ENCODE results near the gene FREM1.

Gene FREM1

DNA sequence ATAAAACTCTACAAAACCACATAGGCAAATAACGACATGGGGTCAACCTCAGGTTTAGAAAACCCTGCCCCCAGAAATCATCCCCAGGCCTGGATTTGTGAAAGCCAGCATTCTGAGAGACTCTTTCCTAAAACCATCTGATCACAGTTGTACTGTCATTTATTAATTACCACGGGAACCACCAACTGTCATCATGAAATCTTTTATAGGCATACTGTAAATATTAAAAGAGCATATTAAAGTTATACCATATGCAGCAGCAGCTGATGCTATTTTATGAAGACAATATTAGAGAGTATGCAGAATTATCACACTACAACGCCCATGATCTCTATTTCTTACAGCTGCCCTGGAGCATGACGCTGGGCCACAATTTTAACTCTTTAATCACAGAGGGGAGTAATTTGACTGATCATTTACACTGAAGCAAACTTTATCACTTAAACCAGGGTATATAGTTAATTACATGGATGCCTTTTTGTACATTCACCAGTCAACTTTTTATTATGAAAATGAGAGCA is 208.0 kb downstream of the FREM1 start:
- DNase-seq (ENCODE audit: low read depth): no peak
- TF ChIP-seq, protein P1, sequence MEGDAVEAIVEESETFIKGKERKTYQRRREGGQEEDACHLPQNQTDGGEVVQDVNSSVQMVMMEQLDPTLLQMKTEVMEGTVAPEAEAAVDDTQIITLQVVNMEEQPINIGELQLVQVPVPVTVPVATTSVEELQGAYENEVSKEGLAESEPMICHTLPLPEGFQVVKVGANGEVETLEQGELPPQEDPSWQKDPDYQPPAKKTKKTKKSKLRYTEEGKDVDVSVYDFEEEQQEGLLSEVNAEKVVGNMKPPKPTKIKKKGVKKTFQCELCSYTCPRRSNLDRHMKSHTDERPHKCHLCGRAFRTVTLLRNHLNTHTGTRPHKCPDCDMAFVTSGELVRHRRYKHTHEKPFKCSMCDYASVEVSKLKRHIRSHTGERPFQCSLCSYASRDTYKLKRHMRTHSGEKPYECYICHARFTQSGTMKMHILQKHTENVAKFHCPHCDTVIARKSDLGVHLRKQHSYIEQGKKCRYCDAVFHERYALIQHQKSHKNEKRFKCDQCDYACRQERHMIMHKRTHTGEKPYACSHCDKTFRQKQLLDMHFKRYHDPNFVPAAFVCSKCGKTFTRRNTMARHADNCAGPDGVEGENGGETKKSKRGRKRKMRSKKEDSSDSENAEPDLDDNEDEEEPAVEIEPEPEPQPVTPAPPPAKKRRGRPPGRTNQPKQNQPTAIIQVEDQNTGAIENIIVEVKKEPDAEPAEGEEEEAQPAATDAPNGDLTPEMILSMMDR (IDR thresholded peaks at IDR 0.05; ENCODE audit: insufficient read depth, low read depth, low read length, missing control alignments): no peak
- H3K4me3 ChIP-seq (ENCODE audit: low read depth, low read length): no peak overlapping the region

DNA sequence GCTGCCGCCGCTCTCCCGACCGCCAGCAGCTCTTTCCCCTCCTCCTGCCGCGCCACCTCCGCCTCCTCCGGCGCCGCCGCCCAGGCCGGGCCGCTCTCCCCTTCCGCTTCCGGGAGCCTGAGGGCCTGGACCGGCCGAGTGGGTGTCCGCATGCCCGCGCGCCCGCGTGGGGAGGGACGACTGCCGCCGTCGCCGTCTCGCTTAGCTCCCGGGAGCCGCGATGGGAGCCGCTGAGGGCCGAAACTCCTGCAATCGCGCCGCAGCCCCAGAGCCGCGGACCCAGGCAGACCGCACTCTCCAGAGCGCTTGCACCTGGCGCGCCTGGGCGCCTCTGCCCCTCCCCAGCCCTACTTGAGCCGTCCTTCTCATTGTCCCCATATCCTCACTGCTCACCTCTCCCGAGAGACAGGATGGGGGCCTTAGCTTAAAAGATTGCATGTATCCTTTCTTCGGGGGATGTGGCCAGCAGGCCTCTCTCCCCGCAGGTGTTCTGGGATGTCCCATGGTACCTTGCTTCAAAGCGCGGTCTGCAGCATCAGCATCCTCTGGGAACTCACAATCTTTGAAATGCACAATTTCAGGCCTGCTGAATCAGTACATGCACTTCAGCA is 216.9 kb downstream of the FREM1 start, which contains the start of gene ZDHHC21:
ZDHHC21 (minus strand) TSS at position 182 of the 611 bp plus-strand sequence. CDS start 19,092 bp downstream, outside the sequence.
- DNase-seq (ENCODE audit: low read depth): peak; percentile 82

DNA sequence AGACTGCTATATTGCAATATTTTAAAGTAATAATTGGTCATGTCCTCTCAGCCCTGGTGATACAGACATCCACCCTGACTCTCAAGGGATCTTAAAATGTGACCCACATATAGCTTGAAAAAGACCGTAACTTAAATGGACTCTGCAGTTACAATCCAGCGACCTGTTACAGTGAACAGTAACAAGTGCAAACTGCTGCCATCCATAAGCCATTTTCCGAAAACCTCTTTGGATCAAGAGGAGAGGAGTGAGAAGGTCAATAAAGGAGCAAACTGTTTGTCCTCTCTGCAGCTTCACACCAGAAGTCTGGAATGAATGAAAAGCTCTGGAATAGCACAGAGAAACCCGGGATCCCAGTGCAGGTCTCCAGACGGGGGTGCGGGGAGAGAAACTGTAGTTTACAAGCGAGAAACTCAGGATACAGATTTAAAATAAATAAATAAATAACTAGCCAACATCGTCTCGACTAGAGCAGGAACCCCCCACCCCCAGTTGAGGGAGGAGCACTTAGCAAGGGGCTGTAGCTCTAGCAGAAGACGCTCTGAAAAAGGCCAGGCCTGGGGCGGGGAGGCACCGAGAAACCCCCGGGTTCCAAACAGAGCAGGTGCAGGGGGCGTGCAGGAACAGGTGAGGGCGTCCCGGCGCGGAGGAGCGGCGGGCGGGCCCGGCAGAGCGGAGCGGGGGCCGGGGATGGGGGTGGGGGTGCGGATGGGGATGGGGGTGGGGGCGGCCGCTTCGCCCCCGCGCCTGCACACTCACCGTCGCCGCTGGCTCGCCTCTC is 217.6 kb downstream of the FREM1 start:
- TF ChIP-seq, protein P1 (IDR thresholded peaks at IDR 0.05; ENCODE audit: insufficient read depth, low read depth, low read length, missing control alignments): no peak
- peak; percentile 50 for DNase-seq (ENCODE audit: low read depth)
- H3K4me3 ChIP-seq (ENCODE audit: low read depth, low read length): peak overlapping the region; percentile 82

More for the DNA sequence above, 216.9 kb downstream of the FREM1 start, which contains the start of gene ZDHHC21:
- TF ChIP-seq, protein P1 (IDR thresholded peaks at IDR 0.05; ENCODE audit: insufficient read depth, low read depth, low read length, missing control alignments): no peak
- H3K4me3 ChIP-seq (ENCODE audit: low read depth, low read length): peak within 1 kb of the TSS; percentile 82

DNA sequence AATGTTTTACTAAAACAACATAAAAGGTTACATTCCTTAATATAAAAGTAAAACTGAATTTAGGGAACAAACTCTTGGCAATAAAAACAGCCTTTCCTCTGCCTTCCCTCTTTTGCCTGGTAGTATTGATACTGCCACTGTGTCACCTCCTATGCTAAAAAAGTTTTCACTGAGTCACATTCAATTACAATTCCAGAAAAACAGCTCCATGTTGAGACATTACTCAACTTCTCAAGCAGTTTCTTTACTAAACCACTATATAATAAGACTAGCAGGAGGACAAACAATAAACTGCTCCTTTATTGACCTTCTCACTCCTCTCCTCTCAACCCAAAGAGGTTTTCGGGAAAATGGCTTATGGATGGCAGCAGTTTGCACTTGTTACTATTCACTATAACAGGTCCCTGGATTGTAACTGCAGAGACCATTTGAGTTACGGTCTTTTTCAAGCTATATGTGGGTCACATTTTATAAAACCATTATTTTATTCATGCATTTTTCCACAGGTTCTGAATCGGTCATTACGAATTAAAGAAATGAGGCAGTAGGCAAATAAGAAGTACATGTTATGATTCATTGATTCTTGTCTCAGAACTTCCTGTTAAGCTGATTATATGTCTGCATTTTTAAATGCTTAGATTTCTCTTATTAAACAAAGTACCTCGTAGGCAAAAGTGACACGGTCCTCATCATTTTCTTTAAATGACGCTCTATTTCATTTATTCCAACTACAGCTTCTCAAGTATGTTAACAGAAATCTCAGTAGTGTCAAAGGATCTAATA is 219.1 kb downstream of the FREM1 start:
- no peak for DNase-seq (ENCODE audit: low read depth)
- TF ChIP-seq, protein P1 (IDR thresholded peaks at IDR 0.05; ENCODE audit: insufficient read depth, low read depth, low read length, missing control alignments): no peak
- H3K4me3 ChIP-seq (ENCODE audit: low read depth, low read length): peak overlapping the region; percentile 82

DNA sequence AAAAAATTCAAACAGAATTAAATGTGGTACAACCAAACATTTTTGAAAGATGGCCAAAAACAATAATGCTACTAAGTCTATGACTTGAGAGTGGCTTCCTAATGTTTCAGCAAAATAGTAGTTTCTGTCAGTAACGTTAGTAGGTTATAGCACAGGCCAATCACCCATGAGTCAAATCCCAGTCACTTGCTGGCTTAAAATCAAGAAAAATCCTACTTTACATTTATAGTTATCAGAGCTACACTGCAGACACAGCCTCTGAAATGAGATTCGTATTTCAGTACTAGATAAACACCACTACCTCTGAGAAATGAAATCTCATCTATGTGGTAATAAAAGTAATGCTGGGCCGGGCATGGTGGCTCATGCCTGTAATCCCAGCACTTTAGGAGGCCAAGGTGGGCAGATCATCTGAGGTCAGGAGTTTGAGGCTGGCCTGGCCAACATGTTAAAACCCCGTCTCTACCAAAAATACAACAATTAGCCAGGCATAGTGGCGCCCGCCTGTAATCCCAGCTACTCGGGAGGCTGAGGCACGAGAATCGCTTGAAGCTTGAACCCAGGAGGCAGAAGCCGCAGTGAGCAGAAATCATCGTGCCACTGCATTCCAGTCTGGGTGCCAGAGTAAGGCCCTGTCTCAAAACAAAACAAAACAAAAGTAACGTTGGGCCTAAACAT is 223.0 kb downstream of the FREM1 start:
- no peak overlapping the region for H3K4me3 ChIP-seq (ENCODE audit: low read depth, low read length)
- TF ChIP-seq, protein P1 (IDR thresholded peaks at IDR 0.05; ENCODE audit: insufficient read depth, low read depth, low read length, missing control alignments): no peak
- no peak for DNase-seq (ENCODE audit: low read depth)

DNA sequence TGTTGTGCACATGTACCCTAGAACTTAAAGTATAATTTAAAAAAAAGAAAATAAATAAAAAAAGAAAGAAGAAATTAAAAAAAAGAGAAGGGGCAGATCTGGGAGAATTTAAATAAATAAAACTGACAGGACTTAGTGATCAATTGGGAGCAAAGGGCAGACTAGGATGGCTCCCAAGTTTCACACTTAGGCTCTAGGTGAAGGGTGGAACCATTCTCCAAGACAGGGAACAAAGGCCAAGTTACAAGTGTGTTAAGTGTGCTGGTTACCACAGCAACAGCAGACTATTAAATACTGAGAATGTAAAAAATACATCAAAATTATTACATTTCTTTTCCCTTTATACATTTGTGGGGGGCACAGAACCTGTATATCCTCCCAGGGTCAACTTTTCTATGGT is 224.1 kb downstream of the FREM1 start:
- DNase-seq (ENCODE audit: low read depth): no peak
- no peak overlapping the region for H3K4me3 ChIP-seq (ENCODE audit: low read depth, low read length)
- TF ChIP-seq, protein P1 (IDR thresholded peaks at IDR 0.05; ENCODE audit: insufficient read depth, low read depth, low read length, missing control alignments): no peak
